ENCODE results near the gene ENOX1. TPM values are rescaled to one million over a fixed set of nuclear protein-coding genes. Genes with fewer than 3 reads are reported as not detected.

The ENOX1 gene
- total and polyA plus RNA-seq, 2 of the 13 experiments (the other 11 are each of a cell fraction or from before 2014, with no cell fraction given): not detected

GRCh38 chr13:43751624-43752023 is 35.1 kb downstream of the ENOX1 start:
- Histone ChIP-seq H3K4me3 (replicated peaks in 1 of 3; ENCODE audit: insufficient read depth in 1 of 3, low read depth in 2 of 3, low read length in 3 of 3) (no peak overlapping the region), H3K4me2 (ENCODE audit: low read depth, low read length) (no peak overlapping the region), H3K9me3 (ENCODE audit: low read length) (no peaks in the 10 kb centered on the region), H3K79me2 (ENCODE audit: insufficient read depth, low read length) (no peaks in the 10 kb centered on the region), H3K4me1 (ENCODE audit: insufficient read depth, low read length) (no peaks in the 10 kb centered on the region), H3K27me3 (ENCODE audit: control insufficient read depth in 1 of 2, insufficient read depth in 2 of 2, low read length in 2 of 2) (no peaks in the 10 kb centered on the region), H3K27ac (ENCODE audit: extremely low read length, insufficient read depth, low read length) (no peak overlapping the region), H2AFZ (ENCODE audit: low read length) (no peak overlapping the region), H4K20me1 (ENCODE audit: insufficient read depth, low read length) (0 out of 2 replicates have a peak, but pooled peaks cover 3% of the 10 kb centered on the region), H3K36me3 (replicated peaks in 1 of 2; ENCODE audit: control insufficient read depth in 1 of 2, insufficient read depth in 2 of 2, low read length in 2 of 2) (no peaks in the 10 kb centered on the region), H3K9ac (ENCODE audit: insufficient read depth, low read depth, low read length) (no peak overlapping the region)
- no peak for FAIRE-seq
- ATAC-seq: no peak
- ChIA-PET POLR2A (no interaction called here), CTCF (ENCODE audit: low intra/inter-chr PET ratio, low total read pairs) (no interaction called here)
- intact Hi-C loops (cut with micrococcal nuclease; ENCODE audit: unreplicated experiment) (no loop called here), in situ Hi-C loops (cut with HindIII; ENCODE audit: extremely low pct_ligation_motif_present, low pct_unique_long_range_greater_than_20kb) (no loop called here)
- no peak for DNase-seq (ENCODE audit: low spot score)
- WGBS (ENCODE audit: low lambda C conversion rate): 1% methylated on average over 3 of the region's 3 CpGs
- TF ChIP-seq SNAPC5 (CRISPR knock-in tag; IDR thresholded peaks at IDR 0.05; ENCODE audit: borderline replicate concordance) (no peak), RNF219 (CRISPR knock-in tag; IDR thresholded peaks at IDR 0.05) (no peak), ETV5 (CRISPR knock-in tag; IDR thresholded peaks at IDR 0.05; ENCODE audit: borderline replicate concordance) (no peak), POLR2AphosphoS5 (IDR thresholded peaks at IDR 0.05; ENCODE audit: low read depth, low read length) (no peak), ZSCAN20 (CRISPR knock-in tag; IDR thresholded peaks at IDR 0.05; ENCODE audit: borderline replicate concordance) (no peak), MYNN (CRISPR knock-in tag; IDR thresholded peaks at IDR 0.05; ENCODE audit: low read depth) (no peak), ZNF101 (CRISPR knock-in tag; IDR thresholded peaks at IDR 0.05; ENCODE audit: borderline replicate concordance, low read depth) (no peak), ZNF839 (CRISPR knock-in tag; IDR thresholded peaks at IDR 0.05; ENCODE audit: borderline replicate concordance) (no peak), ZNF441 (CRISPR knock-in tag; IDR thresholded peaks at IDR 0.05; ENCODE audit: borderline replicate concordance) (no peak), ZUFSP (CRISPR knock-in tag; IDR thresholded peaks at IDR 0.05; ENCODE audit: borderline replicate concordance) (no peak), SRSF9 (IDR thresholded peaks at IDR 0.05; ENCODE audit: borderline replicate concordance, insufficient read depth, low read depth, low read length, poor library complexity, severe bottlenecking) (no peak)
- no TSS peak for BruUV-seq (replicated peaks)

All from HepG2 (cell line).